ENCODE measurements around the gene DNAJC15. TPM values are rescaled to one million over a fixed set of nuclear protein-coding genes. Genes with fewer than 3 reads are reported as not detected.

Gene DNAJC15
- total RNA-seq, 1 experiment from 2014 or later, result 20.3 TPM

DNA sequence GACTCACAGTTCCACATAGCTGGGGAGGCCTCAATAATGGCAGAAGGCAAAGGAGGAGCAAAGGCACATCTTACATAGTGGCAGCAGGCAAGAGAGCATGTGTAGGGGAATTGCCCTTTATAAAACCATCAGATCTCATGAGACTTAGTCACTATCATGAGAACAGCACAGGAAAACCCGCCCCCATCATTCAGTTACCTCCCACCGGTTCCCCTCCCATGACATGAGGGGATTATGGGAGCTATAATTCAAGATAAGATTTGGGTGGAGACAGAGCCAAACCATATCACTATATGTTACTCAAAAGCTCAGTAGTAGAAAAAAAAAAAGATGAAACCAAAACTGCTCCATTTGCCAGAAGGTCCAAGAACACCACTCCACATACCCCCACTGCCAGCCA lies 58.5 kb downstream of the DNAJC15 start:
- ChIA-PET POLR2A (no interaction called here), CTCF (no interaction called here)
- intact Hi-C loops (cut with micrococcal nuclease; ENCODE audit: unreplicated experiment) (loop anchor here (10.0 kb wide), 1 partner anchor 703 kb away; the partner anchor contains the start of gene ENOX1), in situ Hi-C loops (cut with HindIII; ENCODE audit: low pct_unique_long_range_greater_than_20kb, low sequenced_read_pairs) (no loop called here)
- H3K9me3 ChIP-seq (ENCODE audit: control insufficient read depth, insufficient read depth, low read depth, low read length), result no peaks in the 10 kb centered on the region
- no peak for ATAC-seq
- no peak for DNase-seq (ENCODE audit: low read depth, low spot score)
- H3K4me1 ChIP-seq (ENCODE audit: control insufficient read depth, insufficient read depth, low read length), result no peaks in the 10 kb centered on the region
- TF ChIP-seq POLR2AphosphoS5 (IDR thresholded peaks at IDR 0.05; ENCODE audit: low read depth, low read length) (no peak), REST (IDR thresholded peaks at IDR 0.05; ENCODE audit: insufficient read depth in 1 of 2, low read depth in 2 of 2, low read length in 1 of 2) (no peak), SIN3A (IDR thresholded peaks at IDR 0.05; ENCODE audit: borderline replicate concordance, insufficient read depth, low read depth, low read length) (no peak), TCF7L2 (IDR thresholded peaks at IDR 0.05; ENCODE audit: low read depth, low read length) (no peak)
- TF ChIP-seq, protein P1, sequence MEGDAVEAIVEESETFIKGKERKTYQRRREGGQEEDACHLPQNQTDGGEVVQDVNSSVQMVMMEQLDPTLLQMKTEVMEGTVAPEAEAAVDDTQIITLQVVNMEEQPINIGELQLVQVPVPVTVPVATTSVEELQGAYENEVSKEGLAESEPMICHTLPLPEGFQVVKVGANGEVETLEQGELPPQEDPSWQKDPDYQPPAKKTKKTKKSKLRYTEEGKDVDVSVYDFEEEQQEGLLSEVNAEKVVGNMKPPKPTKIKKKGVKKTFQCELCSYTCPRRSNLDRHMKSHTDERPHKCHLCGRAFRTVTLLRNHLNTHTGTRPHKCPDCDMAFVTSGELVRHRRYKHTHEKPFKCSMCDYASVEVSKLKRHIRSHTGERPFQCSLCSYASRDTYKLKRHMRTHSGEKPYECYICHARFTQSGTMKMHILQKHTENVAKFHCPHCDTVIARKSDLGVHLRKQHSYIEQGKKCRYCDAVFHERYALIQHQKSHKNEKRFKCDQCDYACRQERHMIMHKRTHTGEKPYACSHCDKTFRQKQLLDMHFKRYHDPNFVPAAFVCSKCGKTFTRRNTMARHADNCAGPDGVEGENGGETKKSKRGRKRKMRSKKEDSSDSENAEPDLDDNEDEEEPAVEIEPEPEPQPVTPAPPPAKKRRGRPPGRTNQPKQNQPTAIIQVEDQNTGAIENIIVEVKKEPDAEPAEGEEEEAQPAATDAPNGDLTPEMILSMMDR (IDR thresholded peaks at IDR 0.05), result no peak
- H3K4me3 ChIP-seq (ENCODE audit: low read depth in 2 of 2, low read length in 2 of 2), result no peak overlapping the region
- no peak overlapping the region for H3K27ac ChIP-seq (ENCODE audit: low read length)
- H3K27me3 ChIP-seq (ENCODE audit: control insufficient read depth, insufficient read depth, low read length), result no peaks in the 10 kb centered on the region
- H3K36me3 ChIP-seq (ENCODE audit: control insufficient read depth, insufficient read depth, low read length), result no peaks in the 10 kb centered on the region
- no TSS peak for BruUV-seq (replicated peaks)

- Histone ChIP-seq H3K4me3 (ENCODE audit: low read depth in 2 of 2, low read length in 2 of 2) (no peak overlapping the region), H3K27me3 (ENCODE audit: control insufficient read depth, insufficient read depth, low read length) (no peaks in the 10 kb centered on the region), H3K36me3 (ENCODE audit: control insufficient read depth, insufficient read depth, low read length) (no peaks in the 10 kb centered on the region), H3K9me3 (ENCODE audit: control insufficient read depth, insufficient read depth, low read depth, low read length) (no peaks in the 10 kb centered on the region), H3K27ac (ENCODE audit: low read length) (no peak overlapping the region), H3K4me1 (ENCODE audit: control insufficient read depth, insufficient read depth, low read length) (no peaks in the 10 kb centered on the region)
- BruUV-seq (replicated peaks), result no TSS peak
- intact Hi-C loops (cut with micrococcal nuclease; ENCODE audit: unreplicated experiment) (loop anchor here (10.0 kb wide), 1 partner anchor 701 kb away; the partner anchor contains the start of gene ENOX1), in situ Hi-C loops (cut with HindIII; ENCODE audit: low pct_unique_long_range_greater_than_20kb, low sequenced_read_pairs) (no loop called here)
- CTCF ChIA-PET, result no interaction called here
- DNase-seq (ENCODE audit: low read depth, low spot score) (no peak), ATAC-seq (no peak)
- POLR2A ChIA-PET, result no interaction called here
- TF ChIP-seq POLR2AphosphoS5 (IDR thresholded peaks at IDR 0.05; ENCODE audit: low read depth, low read length) (no peak), REST (IDR thresholded peaks at IDR 0.05; ENCODE audit: insufficient read depth in 1 of 2, low read depth in 2 of 2, low read length in 1 of 2) (no peak), TCF7L2 (IDR thresholded peaks at IDR 0.05; ENCODE audit: low read depth, low read length) (no peak), SIN3A (IDR thresholded peaks at IDR 0.05; ENCODE audit: borderline replicate concordance, insufficient read depth, low read depth, low read length) (no peak)
- TF ChIP-seq, protein P1 (IDR thresholded peaks at IDR 0.05), result no peak
Measured at GRCh38 chr13:43083750-43084149, 60.4 kb downstream of the DNAJC15 start.

Measured in Panc1 (cell line).